Muscle layer of duodenum (tissue), 2 donors: ENCODE measurements around the gene UTS2R.
"Not testable (repeated sequence)": the region's sequence is repeated elsewhere in the genome, so short reads cannot be mapped to it uniquely, and the experiment has no call there.

Experiments used
- H3K27ac ChIP-seq: one replicate; pipeline ENCODE4 v1.7.0; 2013; ENCODE audit warnings: mild to moderate bottlenecking, low read length
- H3K27me3 ChIP-seq: one replicate; pipeline ENCODE4 v1.7.0; 2013; ENCODE audit warnings: low read depth, mild to moderate bottlenecking, control low read depth, low read length
- H3K36me3 ChIP-seq, 2 donors: one replicate each; pipeline ENCODE4 v1.7.0; 2013; ENCODE audit warnings: low read length in 2 of 2, control low read depth in 1 of 2, mild to moderate bottlenecking in 1 of 2; ENCODE audit not compliant: insufficient read depth in 2 of 2, control insufficient read depth in 1 of 2
- H3K4me1 ChIP-seq, 2 donors: one replicate each; pipeline ENCODE4 v1.7.0; 2013; ENCODE audit warnings: low read length in 2 of 2, mild to moderate bottlenecking in 2 of 2, control low read depth in 1 of 2, moderate library complexity in 1 of 2; ENCODE audit not compliant: insufficient read depth in 2 of 2, control insufficient read depth in 1 of 2
- H3K4me3 ChIP-seq, 2 donors: one replicate each; pipeline ENCODE4 v1.7.0; 2013; ENCODE audit warnings: low read length in 2 of 2, low read depth in 1 of 2, mild to moderate bottlenecking in 1 of 2
- H3K9me3 ChIP-seq, 2 donors: one replicate each; pipeline ENCODE4 v1.7.0; 2013; ENCODE audit warnings: low read length in 2 of 2, control low read depth in 1 of 2, mild to moderate bottlenecking in 1 of 2; ENCODE audit not compliant: control insufficient read depth in 1 of 2
- donor health status: healthy.

UTS2R gene

GRCh38 chr17:82350182-82351030 is 21.2 kb upstream of the UTS2R start:
- H3K27ac ChIP-seq = no peak overlapping the region
- H3K27me3 ChIP-seq = no peaks in the 10 kb centered on the region

GRCh38 chr17:82351254-82351712 is 20.3 kb upstream of the UTS2R start:
- no peak overlapping the region for H3K4me3 ChIP-seq
- H3K27me3 ChIP-seq = no peaks in the 10 kb centered on the region
- peaks cover 0 to 13% of the 10 kb centered on the region in 2 donors for H3K4me1 ChIP-seq
- no peaks in the 10 kb centered on the region for H3K9me3 ChIP-seq
- H3K27ac ChIP-seq = no peak overlapping the region
- no peaks in the 10 kb centered on the region for H3K36me3 ChIP-seq

More at GRCh38 chr17:82350182-82351030, 21.2 kb upstream of the UTS2R start:
- H3K36me3 ChIP-seq = no peaks in the 10 kb centered on the region
- peaks cover 0 to 6% of the 10 kb centered on the region in 2 donors for H3K4me1 ChIP-seq
- H3K9me3 ChIP-seq = no peaks in the 10 kb centered on the region
- no peak overlapping the region for H3K4me3 ChIP-seq

DNA sequence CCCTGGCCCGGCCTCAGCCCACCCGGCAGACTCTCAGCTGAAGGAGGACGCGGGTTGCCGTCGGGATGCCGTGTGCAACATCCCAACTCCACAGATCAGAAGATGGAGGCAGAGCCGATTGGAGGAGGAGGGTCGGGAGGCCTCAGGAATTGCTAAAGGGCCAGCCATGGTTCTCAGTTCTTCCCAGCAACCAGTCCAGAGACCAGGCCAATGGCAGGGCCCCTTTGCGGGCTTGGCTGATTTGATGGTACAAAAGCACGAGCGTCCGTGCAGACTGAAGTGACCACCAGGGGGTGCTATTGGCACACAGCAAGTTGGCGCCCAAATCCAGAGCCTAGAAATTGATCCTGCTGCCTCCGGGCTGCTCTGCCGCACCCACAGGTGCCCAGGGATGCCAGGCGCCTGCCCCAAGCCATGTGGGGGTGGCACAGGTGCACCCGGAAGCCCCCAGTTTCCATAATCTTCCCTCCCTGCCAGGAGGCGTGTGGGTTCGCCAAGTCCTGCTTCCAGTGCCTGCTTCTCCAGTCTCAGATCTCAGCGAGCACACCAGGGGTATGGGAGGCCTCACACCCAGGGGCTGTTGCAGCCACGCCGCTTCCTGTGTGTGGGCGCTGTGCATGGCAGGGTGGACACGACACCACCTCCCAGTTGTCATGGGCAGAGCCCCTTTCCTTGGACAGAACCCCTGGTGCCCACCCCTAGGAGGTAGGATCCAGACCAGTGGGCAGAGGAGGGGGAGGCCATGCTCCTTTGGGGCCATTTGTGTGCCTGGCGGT is 19.7 kb upstream of the UTS2R start:
- Histone ChIP-seq H3K9me3 (no peaks in the 10 kb centered on the region), H3K4me1 (peaks cover 0 to 14% of the 10 kb centered on the region in 2 donors), H3K27ac (no peak overlapping the region), H3K36me3 (no peaks in the 10 kb centered on the region), H3K27me3 (peaks cover 3% of the 10 kb centered on the region), H3K4me3 (no peak overlapping the region)

- H3K36me3 ChIP-seq = no peaks in the 10 kb centered on the region
- H3K9me3 ChIP-seq = no peaks in the 10 kb centered on the region
- peaks cover 0 to 14% of the 10 kb centered on the region in 2 donors for H3K4me1 ChIP-seq
- no peak overlapping the region for H3K27ac ChIP-seq
- no peak overlapping the region for H3K4me3 ChIP-seq
- H3K27me3 ChIP-seq = peaks cover 6% of the 10 kb centered on the region
Observed at GRCh38 chr17:82353484-82353883, 18.1 kb upstream of the UTS2R start.

- H3K4me1 ChIP-seq = peaks cover 0 to 14% of the 10 kb centered on the region in 2 donors
- H3K27me3 ChIP-seq = peaks cover 6% of the 10 kb centered on the region
- H3K36me3 ChIP-seq = no peaks in the 10 kb centered on the region
- no peak overlapping the region for H3K27ac ChIP-seq
- no peaks in the 10 kb centered on the region for H3K9me3 ChIP-seq
- no peak overlapping the region for H3K4me3 ChIP-seq
Observed at GRCh38 chr17:82354804-82355308, 16.7 kb upstream of the UTS2R start.

- Histone ChIP-seq H3K27me3 (peaks cover 6% of the 10 kb centered on the region), H3K4me3 (no peak overlapping the region), H3K9me3 (no peaks in the 10 kb centered on the region), H3K27ac (no peak overlapping the region), H3K36me3 (no peaks in the 10 kb centered on the region), H3K4me1 (peaks cover 0 to 14% of the 10 kb centered on the region in 2 donors)
Observed at GRCh38 chr17:82355770-82356427, 15.7 kb upstream of the UTS2R start.

DNA sequence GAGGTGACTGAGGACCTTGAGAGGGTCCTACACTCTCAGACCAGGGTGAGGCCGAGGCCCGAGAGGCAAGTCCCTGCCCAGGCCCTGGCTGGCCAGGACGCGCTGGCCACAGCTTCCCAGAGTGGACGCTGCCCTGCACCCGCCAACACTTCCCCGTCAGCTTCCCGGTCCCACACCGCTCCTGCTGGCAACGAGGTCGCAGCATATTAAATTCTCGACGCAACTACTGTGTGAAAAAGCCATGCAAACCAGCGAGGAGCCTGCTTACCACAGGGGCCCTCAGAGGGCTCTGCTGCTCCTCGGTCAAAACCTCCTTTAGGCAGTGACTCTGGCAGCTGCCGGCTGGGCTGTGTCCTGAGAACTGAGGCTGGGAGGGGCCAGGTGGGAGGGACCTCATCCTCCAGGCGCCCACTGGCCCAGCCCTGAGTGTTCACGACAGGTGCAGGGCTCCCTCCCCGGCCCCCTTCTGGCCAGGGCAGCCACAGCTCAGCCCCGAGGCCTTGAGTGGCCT is 14.7 kb upstream of the UTS2R start:
- Histone ChIP-seq H3K36me3 (no peaks in the 10 kb centered on the region), H3K9me3 (no peaks in the 10 kb centered on the region), H3K27me3 (peaks cover 6% of the 10 kb centered on the region), H3K27ac (no peak overlapping the region), H3K4me1 (peaks cover 0 to 10% of the 10 kb centered on the region in 2 donors), H3K4me3 (no peak overlapping the region)

DNA sequence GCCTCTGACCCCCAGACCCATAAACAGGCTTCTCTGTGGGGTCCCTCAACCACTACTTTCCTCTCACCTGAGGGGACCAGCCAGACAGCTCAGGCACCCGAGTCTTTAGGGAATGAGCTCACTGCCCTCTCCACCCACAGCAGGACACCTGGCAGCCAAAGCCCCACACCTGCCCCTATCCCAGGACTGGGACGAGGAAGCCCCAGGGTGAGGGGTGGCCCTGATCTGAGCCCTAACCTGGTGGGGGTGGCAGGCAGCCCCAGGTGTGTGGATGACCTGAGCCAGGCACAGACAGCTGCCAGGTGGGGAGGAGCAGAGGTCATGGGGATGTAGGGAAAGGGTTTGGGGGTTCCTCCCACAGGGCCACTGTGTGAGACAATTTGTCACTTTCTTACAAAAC is 14.2 kb upstream of the UTS2R start:
- Histone ChIP-seq H3K36me3 (no peaks in the 10 kb centered on the region), H3K4me3 (no peak overlapping the region), H3K4me1 (peaks cover 0 to 8% of the 10 kb centered on the region in 2 donors), H3K27me3 (peaks cover 6% of the 10 kb centered on the region), H3K27ac (no peak overlapping the region), H3K9me3 (no peaks in the 10 kb centered on the region)

- Histone ChIP-seq H3K27me3 (peaks cover 6% of the 10 kb centered on the region), H3K9me3 (no peaks in the 10 kb centered on the region), H3K4me1 (peaks cover 0 to 8% of the 10 kb centered on the region in 2 donors), H3K27ac (no peak within 1 kb of the TSS), H3K36me3 (no peaks in the 10 kb centered on the region), H3K4me3 (no peak within 1 kb of the TSS)
Observed at GRCh38 chr17:82358465-82359350, 12.9 kb upstream of the UTS2R start, which contains the start of gene TEX19. TSS of gene TEX19 (plus strand) at chr17:82359247. CDS start at chr17:82362151, 2,904 bp downstream.

DNA sequence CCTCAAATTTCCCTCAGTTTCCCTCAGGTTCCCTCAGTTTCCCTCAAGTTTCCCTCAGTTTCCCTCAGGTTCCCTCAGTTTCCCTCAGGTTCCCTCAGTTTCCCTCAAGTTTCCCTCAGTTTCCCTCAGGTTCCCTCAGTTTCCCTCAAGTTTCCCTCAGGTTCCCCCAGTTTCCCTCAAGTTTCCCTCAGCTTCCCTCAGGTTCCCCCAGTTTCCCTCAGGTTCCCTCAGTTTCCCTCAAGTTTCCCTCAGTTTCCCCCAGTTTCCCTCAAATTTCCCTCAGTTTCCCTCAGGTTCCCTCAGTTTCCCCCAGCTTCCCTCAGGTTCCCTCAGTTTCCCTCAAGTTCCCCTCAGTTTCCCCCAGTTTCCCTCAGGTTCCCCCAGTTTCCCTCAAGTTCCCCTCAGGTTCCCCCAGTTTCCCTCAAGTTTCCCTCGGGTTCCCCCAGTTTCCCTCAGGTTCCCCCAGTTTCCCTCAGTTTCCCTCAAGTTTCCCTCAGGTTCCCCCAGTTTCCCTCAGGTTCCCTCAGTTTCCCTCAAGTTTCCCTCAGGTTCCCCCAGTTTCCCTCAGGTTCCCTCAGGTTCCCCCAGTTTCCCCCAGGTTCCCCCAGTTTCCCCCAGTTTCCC is 12.0 kb upstream of the UTS2R start:
- not testable (repeated sequence) for H3K36me3 ChIP-seq, H3K4me1 ChIP-seq, H3K27me3 ChIP-seq, H3K9me3 ChIP-seq, H3K4me3 ChIP-seq, H3K27ac ChIP-seq
